Lower lobe of right lung (tissue), 2 donors: Measurements from ENCODE around the gene LRP1B. TPM values are rescaled to one million over a fixed set of nuclear protein-coding genes. Genes with fewer than 3 reads are reported as not detected.

Source experiments
- ATAC-seq, 2 donors: fragments of 200-7000 bp; cut with Tn5 transposase; one replicate each; pipeline ENCODE4 v1.9.1; 2020 to 2022; ENCODE audit warnings: mild to moderate bottlenecking in 2 of 2, moderate library complexity in 2 of 2
- DNase-seq: peaks from one replicate; pipeline ENCODE4 v3.0.0-alpha.2; 2020
- H3K27ac ChIP-seq: fragments of 200-600 bp; one replicate; pipeline ENCODE4 v1.8.0; 2022
- H3K27me3 ChIP-seq: fragments of 200-600 bp; one replicate; pipeline ENCODE4 v1.8.0; 2022; ENCODE audit warnings: low read depth
- H3K36me3 ChIP-seq: fragments of 200-600 bp; one replicate; pipeline ENCODE4 v1.8.0; 2022; ENCODE audit warnings: mild to moderate bottlenecking
- H3K4me1 ChIP-seq: fragments of 200-600 bp; one replicate; pipeline ENCODE4 v1.8.0; 2022
- H3K4me3 ChIP-seq: fragments of 200-600 bp; one replicate; pipeline ENCODE4 v1.8.0; 2022; ENCODE audit warnings: mild to moderate bottlenecking
- H3K9me3 ChIP-seq: fragments of 200-600 bp; one replicate; pipeline ENCODE4 v1.8.0; 2022
- intact Hi-C: fragments of 100-400 bp; cut with DNase I; formaldehyde crosslinking; loops from one replicate; pipeline ENCODE4 v1.11.0; 2022
- total RNA-seq: library from RNA; stranded (reverse); fragmentation: NEBNext Ultra II Directional; extraction: Animal tissue kit (Norgen Biotek cat#: 25700); gene quantifications from one replicate; pipeline ENCODE4 v1.2.1, GENCODE V29; 2021
- TF ChIP-seq, protein P1 (sequence below): fragments of 200-600 bp; IDR thresholded peaks from one replicate; pipeline ENCODE4 v1.8.0; 2022; ENCODE audit warnings: antibody characterized with exemption, mild to moderate bottlenecking
- donor health status: DM: no; HTN: yes; CAD: no; lungs with severe emphysema.

The LRP1B gene
- total RNA-seq, 1 donor from 2014 or later, result 0.09 TPM

DNA sequence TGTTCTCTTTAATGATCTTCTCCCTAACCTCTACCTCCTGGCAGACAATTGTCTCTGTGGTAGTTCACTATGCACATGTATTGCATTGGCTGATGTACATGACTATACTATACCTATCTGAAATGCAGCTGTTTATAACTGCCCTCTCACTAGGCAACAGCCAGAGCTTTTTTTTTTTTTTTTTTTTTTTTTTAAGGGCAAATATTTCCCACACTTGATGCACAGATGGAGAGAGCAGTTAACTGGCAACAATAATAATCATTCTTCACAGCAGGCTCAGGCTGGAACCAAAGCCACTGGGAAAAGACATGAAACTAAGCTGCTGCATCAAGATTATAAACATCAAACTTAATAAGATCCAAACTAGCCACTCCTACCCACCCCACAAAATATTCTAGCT lies 707.7 kb downstream of the LRP1B start:
- intact Hi-C loops, result no loop called here
- TF ChIP-seq, protein P1, sequence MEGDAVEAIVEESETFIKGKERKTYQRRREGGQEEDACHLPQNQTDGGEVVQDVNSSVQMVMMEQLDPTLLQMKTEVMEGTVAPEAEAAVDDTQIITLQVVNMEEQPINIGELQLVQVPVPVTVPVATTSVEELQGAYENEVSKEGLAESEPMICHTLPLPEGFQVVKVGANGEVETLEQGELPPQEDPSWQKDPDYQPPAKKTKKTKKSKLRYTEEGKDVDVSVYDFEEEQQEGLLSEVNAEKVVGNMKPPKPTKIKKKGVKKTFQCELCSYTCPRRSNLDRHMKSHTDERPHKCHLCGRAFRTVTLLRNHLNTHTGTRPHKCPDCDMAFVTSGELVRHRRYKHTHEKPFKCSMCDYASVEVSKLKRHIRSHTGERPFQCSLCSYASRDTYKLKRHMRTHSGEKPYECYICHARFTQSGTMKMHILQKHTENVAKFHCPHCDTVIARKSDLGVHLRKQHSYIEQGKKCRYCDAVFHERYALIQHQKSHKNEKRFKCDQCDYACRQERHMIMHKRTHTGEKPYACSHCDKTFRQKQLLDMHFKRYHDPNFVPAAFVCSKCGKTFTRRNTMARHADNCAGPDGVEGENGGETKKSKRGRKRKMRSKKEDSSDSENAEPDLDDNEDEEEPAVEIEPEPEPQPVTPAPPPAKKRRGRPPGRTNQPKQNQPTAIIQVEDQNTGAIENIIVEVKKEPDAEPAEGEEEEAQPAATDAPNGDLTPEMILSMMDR, result no peak
- DNase-seq (no peak), ATAC-seq (no peak)
- H3K4me1 ChIP-seq, result no peaks in the 10 kb centered on the region
- no peaks in the 10 kb centered on the region for H3K36me3 ChIP-seq
- no peak overlapping the region for H3K4me3 ChIP-seq
- H3K9me3 ChIP-seq, result no peaks in the 10 kb centered on the region
- H3K27me3 ChIP-seq, result no peaks in the 10 kb centered on the region
- no peak overlapping the region for H3K27ac ChIP-seq

DNA sequence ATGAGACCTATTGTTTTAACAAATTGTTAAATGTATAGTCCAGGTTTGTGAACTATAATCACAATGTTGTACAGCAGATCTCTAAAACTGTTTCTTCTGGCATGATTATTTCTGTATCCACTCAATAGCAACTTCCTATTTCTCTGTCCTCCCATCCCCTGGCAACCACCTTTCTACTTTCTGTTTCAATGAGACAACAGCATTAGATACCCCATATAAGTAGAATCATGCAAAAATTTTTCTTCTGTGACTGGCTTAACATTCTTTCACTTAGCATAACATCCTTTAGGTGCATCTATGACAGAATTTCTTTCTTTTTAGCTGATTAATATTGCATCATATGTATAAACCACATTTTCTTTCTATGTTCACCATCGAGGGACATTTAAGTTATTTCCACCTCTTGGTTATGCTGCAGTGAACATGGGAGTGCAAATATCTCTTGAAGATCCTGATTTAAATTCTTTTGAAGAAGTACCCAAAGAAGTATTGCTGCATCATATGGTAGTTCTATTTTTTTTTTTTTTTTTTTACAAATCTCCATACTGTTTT lies 713.5 kb downstream of the LRP1B start:
- Histone ChIP-seq H3K4me3 (no peak overlapping the region), H3K27ac (no peak overlapping the region), H3K4me1 (no peaks in the 10 kb centered on the region), H3K27me3 (no peaks in the 10 kb centered on the region), H3K9me3 (no peaks in the 10 kb centered on the region), H3K36me3 (no peaks in the 10 kb centered on the region)
- ATAC-seq (no peak), DNase-seq (no peak)
- intact Hi-C loops, result no loop called here
- TF ChIP-seq, protein P1, result no peak

DNA sequence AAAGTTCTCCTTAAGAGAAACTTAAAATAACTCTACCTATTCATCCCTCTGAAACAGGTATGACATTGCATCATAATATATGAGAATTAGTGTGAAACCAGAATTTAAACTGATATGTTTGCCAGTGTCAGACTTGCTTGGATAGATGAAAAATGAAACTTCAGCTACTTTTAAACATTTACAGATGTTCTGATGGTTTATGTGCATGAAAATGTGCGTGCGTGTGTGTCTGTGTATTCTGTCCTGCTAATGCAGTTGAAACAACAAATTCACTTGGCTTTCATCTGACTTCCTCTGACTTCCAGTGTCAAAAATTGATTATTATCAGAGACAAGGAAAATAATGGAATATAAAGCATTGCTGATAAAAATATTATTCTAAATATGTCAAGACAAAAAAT lies 719.4 kb downstream of the LRP1B start:
- intact Hi-C loops, result no loop called here
- Histone ChIP-seq H3K4me3 (no peak overlapping the region), H3K4me1 (no peaks in the 10 kb centered on the region), H3K36me3 (no peaks in the 10 kb centered on the region), H3K9me3 (no peaks in the 10 kb centered on the region), H3K27me3 (no peaks in the 10 kb centered on the region), H3K27ac (no peak overlapping the region)
- TF ChIP-seq, protein P1, result no peak
- ATAC-seq (no peak), DNase-seq (no peak)

DNA sequence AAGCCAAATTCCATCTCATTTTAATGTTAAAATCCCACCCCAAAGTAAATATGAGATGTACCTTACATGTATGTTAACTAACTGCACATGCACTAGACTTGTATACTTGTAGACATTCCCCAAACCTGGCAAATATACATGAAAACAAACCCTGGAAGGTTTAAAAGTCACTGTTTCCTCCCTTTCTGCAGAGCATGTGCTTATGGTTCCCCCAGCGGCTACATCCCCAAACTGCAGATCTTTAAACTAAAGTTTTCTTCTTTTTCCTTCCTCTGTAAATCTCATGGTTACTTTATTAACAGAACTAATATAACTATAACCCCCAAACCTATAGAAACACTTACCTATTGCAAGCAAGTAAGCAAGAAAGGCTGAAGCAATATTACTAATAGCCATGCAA lies 731.5 kb downstream of the LRP1B start:
- H3K9me3 ChIP-seq, result no peaks in the 10 kb centered on the region
- no peaks in the 10 kb centered on the region for H3K27me3 ChIP-seq
- no peaks in the 10 kb centered on the region for H3K4me1 ChIP-seq
- no peak overlapping the region for H3K4me3 ChIP-seq
- no peak for ATAC-seq
- no peak for DNase-seq
- no peak overlapping the region for H3K27ac ChIP-seq
- no peaks in the 10 kb centered on the region for H3K36me3 ChIP-seq
- intact Hi-C loops, result no loop called here
- TF ChIP-seq, protein P1, result no peak

DNA sequence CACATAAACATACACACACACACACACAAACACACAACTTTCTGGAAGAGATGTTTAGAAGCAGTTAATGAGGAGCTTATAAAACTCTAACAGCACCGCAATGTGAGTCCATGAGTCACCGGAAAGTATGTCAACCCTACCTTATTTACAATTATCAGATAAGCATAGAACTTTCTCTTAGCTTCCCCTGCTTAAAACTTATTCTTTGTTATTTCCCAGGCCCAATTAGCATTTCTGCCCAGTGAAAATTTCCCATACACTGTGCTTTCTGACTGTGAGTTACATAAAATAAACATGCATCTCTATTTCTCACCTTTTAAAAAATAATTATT lies 737.6 kb downstream of the LRP1B start:
- Histone ChIP-seq H3K9me3 (no peaks in the 10 kb centered on the region), H3K27ac (no peak overlapping the region), H3K4me1 (no peaks in the 10 kb centered on the region), H3K36me3 (no peaks in the 10 kb centered on the region), H3K4me3 (no peak overlapping the region), H3K27me3 (no peaks in the 10 kb centered on the region)
- intact Hi-C loops, result no loop called here
- DNase-seq, result no peak
- TF ChIP-seq, protein P1, result no peak
- no peak for ATAC-seq
